Posterior vena cava (tissue), 2 donors: Measurements from ENCODE around the gene NOG. TPM values are rescaled to one million over a fixed set of nuclear protein-coding genes. Genes with fewer than 3 reads are reported as not detected.

ENCODE experiments used
- DNase-seq: peaks from one replicate; pipeline ENCODE4 v3.0.0-alpha.2; 2020; ENCODE audit warnings: low spot score
- intact Hi-C, 2 donors: fragments of 100-400 bp; cut with DNase I; formaldehyde crosslinking; loops; one replicate each; pipeline versions ENCODE4 v1.14.1 to v1.14.2; 2022 to 2023
- total RNA-seq, 2 donors: library from RNA; stranded (reverse); fragmentation: NEBNext Ultra II Directional; extraction: Animal tissue kit (Norgen Biotek cat#: 25700); gene quantifications; one replicate each; pipeline ENCODE4 v1.2.1, GENCODE V29; 2021
- donor health status: DM: yes; HTN: yes; CAD: no.
- donor health status: DM: yes; HTN: yes; CAD: no.

Gene NOG
- total RNA-seq, 2 donors from 2014 or later: 1.3 to 2.4 TPM

DNA sequence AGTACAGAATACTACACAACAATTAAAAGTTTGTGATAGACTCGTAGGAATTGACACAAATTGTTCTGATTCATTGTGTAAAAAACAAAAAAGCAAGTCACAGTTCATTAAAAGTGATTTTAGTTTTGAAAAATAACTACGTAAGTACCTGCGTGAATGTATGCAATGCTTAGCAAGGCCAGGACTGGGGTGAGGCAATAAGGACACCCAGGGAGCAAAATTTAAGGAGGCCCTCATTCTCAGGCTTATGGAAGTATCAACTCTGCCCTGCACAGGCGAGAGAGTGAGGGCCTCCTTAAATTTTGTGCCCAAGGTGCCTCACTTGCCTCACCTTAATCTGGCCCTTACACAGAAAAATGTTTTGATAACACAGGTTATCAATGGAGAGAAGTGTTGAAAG is 31.4 kb downstream of the NOG start:
- intact Hi-C loops: no loop called here
- no peak for DNase-seq

DNA sequence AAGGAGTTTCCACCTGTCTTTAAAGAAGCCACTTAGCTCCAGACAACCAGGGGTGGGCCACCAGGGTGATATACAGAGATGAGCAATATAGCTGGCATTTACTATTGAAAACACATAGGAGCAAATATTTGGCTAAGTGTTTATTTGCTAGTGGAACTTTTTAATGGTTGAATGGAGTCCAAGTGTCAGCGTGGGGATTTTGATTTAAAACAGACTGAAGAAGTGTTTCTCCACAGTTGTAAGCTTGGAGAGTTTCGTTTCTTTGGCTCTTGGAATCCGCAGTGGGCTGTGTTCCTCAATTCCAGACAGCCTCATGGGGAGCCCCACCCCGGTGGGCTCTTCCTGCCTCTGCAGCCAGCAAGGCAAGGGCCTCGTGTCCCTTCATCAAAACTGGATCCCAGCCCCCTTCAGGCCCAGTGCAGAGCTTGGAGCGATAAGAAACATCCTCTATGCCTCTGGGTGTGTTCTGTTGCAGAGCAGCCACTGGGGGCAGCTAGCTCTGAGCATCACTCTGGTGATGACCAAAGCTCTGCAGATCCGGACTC is 36.1 kb downstream of the NOG start:
- no peak for DNase-seq
- intact Hi-C loops: no loop called here

DNA sequence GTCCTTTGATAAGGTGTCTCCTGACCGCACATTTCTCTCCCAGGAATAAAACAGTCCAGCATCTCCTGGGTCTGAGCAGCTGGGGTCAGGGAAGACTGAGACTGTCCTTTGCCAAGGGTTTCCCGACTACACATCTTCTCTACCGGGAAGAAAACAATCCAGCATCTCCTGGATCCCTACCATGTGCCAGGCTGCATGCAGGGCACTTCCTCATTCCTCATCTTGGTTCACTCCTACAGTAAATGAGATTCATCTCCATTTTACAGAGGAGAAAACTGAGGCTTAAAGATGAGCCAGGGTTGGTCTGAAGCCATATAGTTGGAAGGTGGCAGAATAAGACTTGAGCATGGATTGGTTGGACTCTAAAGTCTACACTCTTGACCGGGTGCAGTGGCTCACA is 36.7 kb downstream of the NOG start:
- intact Hi-C loops: no loop called here

DNA sequence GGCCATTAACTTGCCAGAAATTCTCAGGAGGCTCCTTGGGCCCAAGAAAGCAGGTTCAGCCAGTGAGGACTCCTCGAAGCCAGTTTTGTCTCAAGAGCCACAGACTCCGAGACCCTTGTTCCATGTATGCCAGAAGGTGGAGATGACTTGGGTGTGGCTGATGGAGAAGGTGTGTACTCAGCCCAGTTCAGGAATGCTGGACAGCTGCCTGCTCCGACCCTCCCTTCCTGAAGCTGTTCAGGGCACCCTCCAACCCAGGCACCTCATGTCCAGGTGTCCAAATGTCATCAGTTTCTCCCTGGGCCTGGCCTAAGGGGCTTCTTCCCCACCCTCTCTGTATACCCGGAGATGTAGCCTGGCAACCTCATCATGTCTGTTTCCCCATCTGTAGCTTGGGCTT is 40.2 kb downstream of the NOG start:
- DNase-seq: no peak
- intact Hi-C loops: no loop called here

More for the DNA sequence above, 36.7 kb downstream of the NOG start:
- no peak for DNase-seq

DNA sequence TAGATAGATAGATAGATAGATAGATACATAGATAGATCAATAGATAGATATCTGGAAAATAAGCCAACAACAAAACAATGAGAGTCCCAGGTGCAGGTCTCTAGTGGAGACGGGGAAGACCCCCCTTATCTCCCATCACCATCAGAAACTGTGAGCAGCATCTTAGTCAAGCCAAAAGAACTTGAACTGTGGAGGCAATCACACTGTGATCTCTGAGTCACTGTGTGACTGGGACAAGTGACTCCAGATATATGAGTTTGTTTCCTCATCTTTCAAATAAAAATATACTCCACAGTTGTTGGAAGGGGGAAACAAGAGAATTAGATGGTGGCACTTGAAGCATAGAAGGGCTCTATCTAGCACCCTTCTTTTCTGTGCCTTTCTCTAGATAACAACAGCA is 42.1 kb downstream of the NOG start:
- intact Hi-C loops: no loop called here
- no peak for DNase-seq

DNA sequence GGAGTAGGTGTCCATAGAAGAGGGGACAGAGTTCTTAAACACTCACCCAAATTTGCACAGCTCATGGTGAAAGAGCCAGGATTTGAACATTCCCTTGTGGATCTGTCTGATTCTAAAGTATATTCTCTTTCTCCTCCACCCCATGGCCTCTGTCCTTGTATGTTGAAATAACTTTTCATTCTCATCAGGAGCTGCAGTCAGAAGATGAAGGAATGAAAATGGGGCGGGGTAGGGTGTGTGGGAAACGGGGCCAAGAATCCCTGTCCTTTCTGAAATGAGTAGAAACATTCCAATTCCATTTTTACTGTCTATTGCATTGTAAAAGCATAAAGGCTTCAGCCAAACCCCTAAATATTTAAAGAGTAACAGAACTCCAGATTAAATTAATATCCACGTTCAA is 42.8 kb downstream of the NOG start:
- intact Hi-C loops: no loop called here
- DNase-seq: no peak

DNA sequence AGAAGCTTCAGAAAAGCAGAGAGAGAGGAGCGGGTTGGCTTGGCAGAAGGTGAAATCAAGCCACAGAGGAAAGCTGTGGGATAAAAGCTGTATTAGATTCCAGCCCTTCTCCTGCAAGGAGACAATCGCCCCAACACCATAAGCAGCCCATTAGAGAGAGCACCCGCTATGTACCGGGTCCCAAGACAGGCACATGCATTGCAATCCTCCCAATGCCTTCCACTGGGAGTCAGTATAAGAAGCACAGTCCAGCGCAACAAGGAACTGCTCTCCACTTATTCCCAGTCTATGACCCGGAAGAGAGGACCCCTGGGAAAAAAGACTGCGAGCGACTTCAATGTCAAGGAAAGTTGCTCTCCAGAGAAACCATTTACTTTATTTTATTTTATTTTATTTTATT is 43.8 kb downstream of the NOG start:
- intact Hi-C loops: no loop called here

DNA sequence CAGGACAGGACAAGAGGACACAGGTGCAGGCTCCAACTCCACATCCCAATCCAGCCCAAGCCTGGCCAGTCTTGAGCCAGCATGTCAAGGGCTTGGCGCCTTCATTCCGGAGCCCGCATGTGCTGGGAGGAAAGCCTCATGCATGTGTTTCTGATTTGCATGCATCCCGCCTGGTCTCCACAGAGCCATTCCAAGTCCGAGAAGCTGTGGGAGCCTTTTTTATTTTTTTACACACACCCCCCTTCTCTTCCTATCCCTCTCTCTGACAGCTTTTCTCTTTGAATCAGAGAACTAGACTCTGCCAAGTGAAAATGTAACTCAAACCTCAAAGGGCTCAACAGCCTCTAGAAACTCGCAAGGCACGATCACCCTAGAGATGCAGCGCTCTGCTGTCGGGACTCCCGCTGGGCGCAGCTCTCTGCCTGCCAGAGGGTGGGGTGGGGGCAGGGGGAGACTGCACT is 45.1 kb downstream of the NOG start:
- intact Hi-C loops: no loop called here
- DNase-seq: no peak

More for the DNA sequence above, 43.8 kb downstream of the NOG start:
- no peak for DNase-seq

DNA sequence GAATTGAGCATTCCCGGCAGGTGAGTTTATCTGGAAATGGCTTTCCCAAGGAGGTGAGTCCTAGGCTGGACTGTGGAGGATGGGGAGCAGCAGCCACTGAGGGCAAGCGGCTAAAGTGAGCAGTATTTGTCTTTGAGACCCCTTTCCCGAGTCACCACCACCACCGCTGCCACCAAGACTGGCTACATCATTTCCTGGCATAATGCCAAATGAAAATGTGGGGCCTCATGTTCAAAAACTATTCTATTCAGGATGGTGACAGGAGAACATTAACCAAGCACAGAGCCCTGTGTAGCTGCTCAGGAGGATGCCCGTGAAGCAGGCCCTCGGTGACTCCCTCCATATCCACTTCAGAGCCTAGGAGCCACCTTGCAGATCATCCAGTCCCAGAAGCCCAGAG is 46.0 kb downstream of the NOG start:
- no peak for DNase-seq
- intact Hi-C loops: no loop called here

DNA sequence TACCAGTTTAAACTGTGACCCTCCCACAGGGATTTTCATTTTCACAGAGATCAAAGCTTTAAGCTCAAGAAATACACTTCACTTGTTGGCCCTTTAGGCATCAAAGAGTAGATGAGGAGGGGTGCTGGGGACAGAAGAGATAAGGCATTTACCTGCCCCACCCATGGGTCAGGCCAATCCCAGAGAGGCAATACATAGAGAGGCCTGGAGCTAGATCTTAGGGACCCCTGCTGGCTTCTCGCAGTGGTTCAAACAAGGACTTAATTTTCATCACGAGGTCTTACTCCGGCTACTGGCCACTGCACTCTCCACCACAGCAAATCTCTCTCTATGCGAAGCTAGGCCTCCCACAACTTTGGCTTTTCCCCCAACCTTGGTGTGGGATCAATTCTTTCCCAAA is 46.6 kb downstream of the NOG start:
- intact Hi-C loops: no loop called here

DNA sequence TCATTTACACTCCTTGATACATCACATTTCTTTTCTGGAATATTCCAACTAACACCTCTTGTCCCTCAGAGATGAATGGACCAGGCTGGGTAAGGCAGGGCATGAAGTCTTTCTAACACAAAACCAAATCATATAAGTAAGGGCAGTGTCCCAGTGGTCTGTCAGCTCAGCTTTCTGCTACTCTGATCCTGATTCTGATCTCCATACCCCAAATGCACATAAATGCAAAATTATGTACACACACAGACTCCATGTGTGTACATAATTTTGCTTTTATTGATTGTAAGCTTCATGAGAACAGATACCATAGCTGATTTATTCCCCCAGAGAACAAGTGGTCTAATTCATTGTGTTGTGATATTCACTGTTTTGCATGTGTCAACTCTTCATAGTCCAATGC is 47.9 kb downstream of the NOG start:
- intact Hi-C loops: no loop called here
- no peak for DNase-seq

More for the DNA sequence above, 46.6 kb downstream of the NOG start:
- DNase-seq: no peak

DNA sequence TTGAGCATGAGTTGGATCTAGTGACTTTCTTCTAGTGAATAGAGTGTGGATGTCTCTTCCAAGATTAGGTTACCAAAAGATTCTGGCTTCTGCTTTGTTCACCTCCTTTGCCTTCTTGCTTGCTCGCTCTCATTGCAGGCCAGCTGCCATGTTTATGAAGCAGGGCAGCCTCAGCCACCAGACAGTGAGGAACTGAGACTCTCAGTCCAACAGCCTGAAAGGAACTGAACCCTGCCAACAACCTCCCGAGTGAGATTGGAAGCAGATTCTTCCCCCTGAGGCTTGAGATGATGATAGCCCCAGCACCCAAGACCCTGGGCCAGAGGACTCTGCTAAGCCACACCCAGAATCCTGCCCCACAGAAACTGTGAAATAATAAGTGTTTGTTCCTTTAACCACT is 48.4 kb downstream of the NOG start:
- intact Hi-C loops: no loop called here
- DNase-seq: no peak

DNA sequence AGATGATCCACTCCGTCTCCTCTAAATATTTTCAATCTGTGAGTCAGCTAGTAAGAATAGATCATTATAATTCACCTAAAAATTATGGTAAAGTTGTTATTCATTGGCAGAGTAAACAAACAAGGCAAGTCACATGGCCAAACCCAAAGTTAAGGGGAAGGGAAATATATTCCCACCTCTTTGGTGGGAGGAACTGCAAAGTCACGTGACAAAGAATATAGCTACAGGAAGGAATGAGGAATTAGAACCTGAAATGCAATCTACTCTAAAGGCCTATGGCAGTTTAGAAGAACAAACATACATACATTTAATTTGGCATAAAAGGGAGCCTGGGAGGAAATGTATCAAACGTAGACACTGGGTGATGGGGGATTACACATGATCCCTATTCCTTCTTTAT is 48.9 kb downstream of the NOG start:
- no peak for DNase-seq
- intact Hi-C loops: no loop called here

Other genes with a start within 250 kb of the NOG start
- 1 to 10 TPM; 2.1 to 2.7 TPM for gene C17orf67, start 240.2 kb downstream of the NOG start, total RNA-seq
- gene DGKE, start 240.5 kb downstream of the NOG start, total RNA-seq: 1 to 10 TPM; 7.6 to 9.8 TPM